IPS-NIHi7 (cell line): ENCODE measurements around the gene OOSP4B.
A peak's percentile ranks its signal among the peaks of the same experiment; 100 is the strongest.
"Not testable (repeated sequence)": the region's sequence is repeated elsewhere in the genome, so short reads cannot be mapped to it uniquely, and the experiment has no call there.

Experiments used
- DNase-seq: peaks from one replicate; pipeline ENCODE4 v3.0.0; 2012; ENCODE audit warnings: mixed read lengths; ENCODE audit errors: extremely low spot score

The OOSP4B gene

GRCh38 chr11:60016881-60017280, at the start of gene OOSP4B:
OOSP4B (plus strand) TSS chr11:60017181.
- DNase-seq: no peak

- DNase-seq: no peak
These were observed 49.1 kb upstream of the OOSP4B start for GRCh38 chr11:59967677-59968394.

GRCh38 chr11:59968395-59968783, 48.6 kb upstream of the OOSP4B start:
- DNase-seq: no peak

- DNase-seq: no peak
These were observed 43.9 kb upstream of the OOSP4B start for GRCh38 chr11:59973097-59973496.

GRCh38 chr11:59981106-59981770, 35.7 kb upstream of the OOSP4B start:
- no peak for DNase-seq

GRCh38 chr11:59982037-59982436, 34.9 kb upstream of the OOSP4B start:
- DNase-seq: not testable (repeated sequence)

GRCh38 chr11:59983212-59983611, 33.8 kb upstream of the OOSP4B start:
- DNase-seq: no peak

- no peak for DNase-seq
These were observed 32.6 kb upstream of the OOSP4B start for GRCh38 chr11:59984368-59984767.

- no peak for DNase-seq
These were observed 26.6 kb upstream of the OOSP4B start for GRCh38 chr11:59990421-59990820.

- DNase-seq: no peak
These were observed 24.6 kb upstream of the OOSP4B start for GRCh38 chr11:59992425-59992824.

GRCh38 chr11:59997800-59998199, 19.2 kb upstream of the OOSP4B start:
- no peak for DNase-seq

GRCh38 chr11:59999691-60000090, 17.3 kb upstream of the OOSP4B start:
- DNase-seq: no peak

GRCh38 chr11:60003729-60004128, 13.3 kb upstream of the OOSP4B start:
- no peak for DNase-seq

- DNase-seq: no peak
These were observed 11.6 kb upstream of the OOSP4B start for GRCh38 chr11:60005360-60005759.

- peak; percentile 14 for DNase-seq
These were observed 1.1 kb downstream of the OOSP4B start for GRCh38 chr11:60018058-60018457.

- DNase-seq: not testable (repeated sequence)
These were observed 3.4 kb downstream of the OOSP4B start for GRCh38 chr11:60020376-60020775.

GRCh38 chr11:60029015-60029632, 12.1 kb downstream of the OOSP4B start:
- no peak for DNase-seq

GRCh38 chr11:60040109-60040508, 23.1 kb downstream of the OOSP4B start, which contains the start of gene OOSP2:
OOSP2 (plus strand) TSS chr11:60040409; CDS start chr11:60040460, 51 bp downstream.
- DNase-seq: no peak

- not testable (repeated sequence) for DNase-seq
These were observed 33.4 kb downstream of the OOSP4B start for GRCh38 chr11:60050422-60050821.

GRCh38 chr11:60050839-60051238, 33.9 kb downstream of the OOSP4B start:
- not testable (repeated sequence) for DNase-seq

- no peak for DNase-seq
These were observed 39.5 kb downstream of the OOSP4B start, which contains the start of gene MS4A3 for GRCh38 chr11:60056349-60056969. MS4A3 (plus strand) TSS chr11:60056665; CDS start chr11:60061161, 4,496 bp downstream.

GRCh38 chr11:60059052-60059451, 42.1 kb downstream of the OOSP4B start:
- no peak for DNase-seq
